ENCODE measurements around the gene LYPD5. TPM values are rescaled to one million over a fixed set of nuclear protein-coding genes. Genes with fewer than 3 reads are reported as not detected.
"Not testable (repeated sequence)": the region's sequence is repeated elsewhere in the genome, so short reads cannot be mapped to it uniquely, and the experiment has no call there.

LYPD5 gene
- total RNA-seq, 1 donor = 0.72 TPM

DNA sequence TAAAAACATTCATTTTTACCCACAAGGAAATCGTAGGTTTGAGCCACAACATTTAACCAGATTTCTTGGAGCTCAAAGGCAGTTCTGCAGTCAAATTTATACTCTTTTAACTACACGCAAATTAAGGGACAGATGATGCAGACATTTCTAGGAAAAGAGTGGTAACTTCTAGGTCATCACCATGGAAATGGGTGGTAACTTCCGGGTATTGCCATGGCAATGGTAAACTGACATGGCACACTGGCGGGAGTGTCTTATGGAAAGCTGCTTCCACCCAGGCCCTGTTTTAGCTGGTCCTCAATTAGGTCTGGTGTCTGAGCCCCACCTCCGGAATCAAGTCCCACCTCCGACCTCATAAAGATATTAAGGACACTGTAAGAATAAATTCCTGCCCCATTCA, 10.4 kb upstream of the LYPD5 start:
- H3K4me3 ChIP-seq (ENCODE audit: low read depth, low read length) = no peak overlapping the region
- TF ChIP-seq, protein P1, sequence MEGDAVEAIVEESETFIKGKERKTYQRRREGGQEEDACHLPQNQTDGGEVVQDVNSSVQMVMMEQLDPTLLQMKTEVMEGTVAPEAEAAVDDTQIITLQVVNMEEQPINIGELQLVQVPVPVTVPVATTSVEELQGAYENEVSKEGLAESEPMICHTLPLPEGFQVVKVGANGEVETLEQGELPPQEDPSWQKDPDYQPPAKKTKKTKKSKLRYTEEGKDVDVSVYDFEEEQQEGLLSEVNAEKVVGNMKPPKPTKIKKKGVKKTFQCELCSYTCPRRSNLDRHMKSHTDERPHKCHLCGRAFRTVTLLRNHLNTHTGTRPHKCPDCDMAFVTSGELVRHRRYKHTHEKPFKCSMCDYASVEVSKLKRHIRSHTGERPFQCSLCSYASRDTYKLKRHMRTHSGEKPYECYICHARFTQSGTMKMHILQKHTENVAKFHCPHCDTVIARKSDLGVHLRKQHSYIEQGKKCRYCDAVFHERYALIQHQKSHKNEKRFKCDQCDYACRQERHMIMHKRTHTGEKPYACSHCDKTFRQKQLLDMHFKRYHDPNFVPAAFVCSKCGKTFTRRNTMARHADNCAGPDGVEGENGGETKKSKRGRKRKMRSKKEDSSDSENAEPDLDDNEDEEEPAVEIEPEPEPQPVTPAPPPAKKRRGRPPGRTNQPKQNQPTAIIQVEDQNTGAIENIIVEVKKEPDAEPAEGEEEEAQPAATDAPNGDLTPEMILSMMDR (IDR thresholded peaks at IDR 0.05; ENCODE audit: insufficient read depth, low read length) = no peak
- DNase-seq (ENCODE audit: low read depth) = no peak

DNA sequence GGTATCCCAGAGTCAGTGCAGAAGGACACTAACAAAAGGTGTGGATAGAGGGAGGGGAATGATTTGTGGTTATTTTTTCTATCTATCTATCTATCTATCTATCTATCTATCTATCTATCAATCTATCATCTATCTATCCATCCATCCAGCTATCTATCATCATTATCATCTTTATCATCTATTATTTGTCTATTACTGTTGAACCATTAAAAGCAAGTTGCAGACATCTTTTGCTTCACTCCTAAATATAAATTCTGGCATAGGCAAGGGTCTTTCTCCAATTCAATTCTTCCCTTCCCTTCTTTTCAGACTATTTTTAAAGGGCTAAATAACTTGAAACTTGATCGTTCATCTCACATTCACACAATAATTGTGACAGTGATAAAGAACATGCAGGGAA, 10.0 kb upstream of the LYPD5 start:
- TF ChIP-seq, protein P1 (IDR thresholded peaks at IDR 0.05; ENCODE audit: insufficient read depth, low read length) = no peak
- H3K4me3 ChIP-seq (ENCODE audit: low read depth, low read length) = no peak overlapping the region
- DNase-seq (ENCODE audit: low read depth) = no peak

DNA sequence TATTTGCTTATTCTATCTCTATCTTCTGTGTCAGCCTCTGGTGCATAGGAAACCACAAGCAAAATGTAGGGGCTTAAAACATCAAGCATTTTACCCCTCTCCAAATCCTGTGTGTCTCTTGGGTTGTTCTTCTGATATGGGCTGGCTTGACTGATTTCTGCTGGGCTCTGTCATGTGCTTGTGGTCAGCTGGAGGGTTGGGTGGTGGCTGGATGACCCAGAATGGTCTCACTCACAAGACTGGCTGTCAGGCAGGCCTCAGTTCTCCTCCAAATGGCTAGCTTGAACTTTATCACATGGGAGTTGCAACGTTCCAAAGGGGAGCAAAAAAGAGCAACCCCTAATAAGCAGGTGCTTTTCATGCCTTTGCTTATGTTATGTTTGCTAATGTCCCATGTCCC, 9.6 kb upstream of the LYPD5 start:
- no peak overlapping the region for H3K4me3 ChIP-seq (ENCODE audit: low read depth, low read length)

DNA sequence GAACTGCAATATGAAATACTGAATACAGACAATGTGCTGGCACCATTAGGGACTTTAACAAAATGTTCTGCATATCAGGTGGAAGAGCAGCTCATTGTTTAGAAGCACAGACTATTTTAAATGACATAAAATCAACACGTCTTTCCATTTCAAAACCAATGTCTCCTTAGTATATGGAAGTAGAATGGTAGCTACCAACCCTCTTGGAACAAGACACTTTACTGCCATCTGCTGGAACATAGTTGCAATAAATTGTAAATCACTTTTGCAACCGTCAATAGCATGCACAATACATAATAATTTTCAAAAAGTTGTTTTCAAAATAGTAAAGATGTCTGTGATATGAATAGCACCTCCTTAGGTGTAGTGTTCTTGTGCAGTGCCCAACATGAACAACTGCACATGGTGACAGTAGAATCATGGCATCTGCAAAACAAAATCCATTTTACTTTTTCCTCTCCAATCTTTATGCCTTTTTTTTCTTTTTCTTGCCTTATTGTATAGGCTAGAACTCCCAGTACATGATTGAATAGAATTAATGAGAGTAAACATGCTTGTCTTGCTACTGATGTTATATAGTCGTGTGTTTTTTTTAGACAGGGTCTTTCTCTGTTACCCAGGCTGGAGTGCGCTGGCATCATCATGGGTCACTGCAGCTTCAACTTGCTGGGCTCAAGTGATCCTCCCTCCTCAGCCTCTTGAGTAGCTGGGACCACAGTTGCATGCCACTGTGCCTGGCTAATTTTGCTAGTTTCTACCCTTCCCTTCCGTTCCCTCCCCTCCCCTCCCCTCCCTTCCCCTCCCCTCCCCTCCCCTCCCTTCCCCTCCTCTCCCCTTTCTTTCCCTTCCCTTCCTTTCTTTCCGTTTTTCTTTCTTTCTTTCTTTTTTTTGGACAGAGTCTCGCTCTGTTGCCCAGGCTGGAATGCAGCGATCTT, 7.8 kb upstream of the LYPD5 start:
- TF ChIP-seq, protein P1 (IDR thresholded peaks at IDR 0.05; ENCODE audit: insufficient read depth, low read length) = peak; percentile 54
- peak; percentile 76 for DNase-seq (ENCODE audit: low read depth)
- no peak overlapping the region for H3K4me3 ChIP-seq (ENCODE audit: low read depth, low read length)

More for the DNA sequence above, 9.6 kb upstream of the LYPD5 start:
- TF ChIP-seq, protein P1 (IDR thresholded peaks at IDR 0.05; ENCODE audit: insufficient read depth, low read length) = no peak
- DNase-seq (ENCODE audit: low read depth) = no peak

DNA sequence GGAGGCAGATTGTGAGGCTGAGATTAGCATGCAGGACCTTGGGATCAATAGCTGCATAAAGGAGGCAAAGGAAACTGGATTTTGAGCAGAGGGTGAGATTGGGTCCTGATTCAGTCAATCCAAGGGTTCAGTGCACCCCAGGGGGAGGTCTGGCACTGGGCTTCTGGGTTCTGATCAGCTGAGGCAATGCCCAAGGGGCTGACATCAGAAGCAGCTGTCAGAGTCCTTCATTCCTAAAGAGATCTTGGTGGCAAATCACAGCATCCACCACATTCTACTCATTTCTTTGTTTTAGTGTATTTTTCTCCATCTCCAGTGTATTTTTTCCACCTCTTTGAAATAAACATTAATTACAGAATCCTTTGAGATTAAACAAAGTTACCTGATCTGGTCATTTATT, 5.4 kb upstream of the LYPD5 start:
- TF ChIP-seq, protein P1 (IDR thresholded peaks at IDR 0.05; ENCODE audit: insufficient read depth, low read length) = no peak
- no peak for DNase-seq (ENCODE audit: low read depth)

DNA sequence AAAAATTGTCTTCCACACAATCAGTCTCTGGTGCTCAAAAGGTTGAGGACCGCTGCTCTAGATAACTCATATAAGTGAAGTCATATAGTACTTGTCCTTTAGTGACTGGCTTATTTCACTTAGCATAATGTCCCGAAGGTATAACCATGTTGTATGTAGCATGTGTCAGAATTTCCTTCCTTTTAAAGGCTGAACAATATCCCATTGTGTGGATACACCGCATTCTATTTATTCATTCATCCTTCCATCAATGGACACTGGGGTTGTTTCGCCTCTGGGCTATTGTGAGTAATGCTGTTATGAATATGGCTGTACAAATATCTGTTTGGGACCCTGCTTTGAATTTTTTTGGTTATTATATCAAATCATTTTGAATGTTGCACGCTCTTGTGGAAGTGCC, 4.6 kb upstream of the LYPD5 start:
- no peak overlapping the region for H3K4me3 ChIP-seq (ENCODE audit: low read depth, low read length)
- TF ChIP-seq, protein P1 (IDR thresholded peaks at IDR 0.05; ENCODE audit: insufficient read depth, low read length) = no peak
- no peak for DNase-seq (ENCODE audit: low read depth)

More for the DNA sequence above, 5.4 kb upstream of the LYPD5 start:
- no peak overlapping the region for H3K4me3 ChIP-seq (ENCODE audit: low read depth, low read length)

DNA sequence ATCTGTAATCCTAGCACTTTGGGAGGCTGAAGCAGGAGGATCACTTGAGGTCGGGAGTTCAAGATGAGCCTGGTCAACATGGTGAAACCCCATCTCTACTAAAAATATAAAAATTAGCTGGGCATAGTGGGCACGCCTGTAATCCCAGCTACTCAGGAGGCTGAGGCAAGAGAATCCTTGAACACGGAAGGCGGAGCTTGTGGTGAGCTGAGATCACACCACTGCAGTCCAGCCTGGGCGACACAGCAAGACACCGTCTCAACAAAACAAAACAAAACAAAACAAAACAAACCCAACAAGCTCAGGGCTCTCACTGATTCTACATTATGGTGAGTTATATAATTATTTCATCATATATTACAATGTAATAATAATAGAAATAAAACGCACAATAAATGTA, 4.2 kb upstream of the LYPD5 start:
- H3K4me3 ChIP-seq (ENCODE audit: low read depth, low read length); DNase-seq (ENCODE audit: low read depth): not testable (repeated sequence)
